LNCaP clone FGC (cell line): Measurements from ENCODE around the gene DEK.

Source experiments
- DNase-seq: peaks from one replicate; pipeline ENCODE4 v3.0.0-alpha.2; 2011; ENCODE audit warnings: low read depth
- H3K4me3 ChIP-seq: 2 replicates; pipeline ENCODE4 v1.5.1; 2011; ENCODE audit warnings: mild to moderate bottlenecking, low read depth, low read length, control low read depth
- TF ChIP-seq, protein P1 (sequence below): IDR thresholded peaks from 2 replicates; pipeline ENCODE4 v1.5.1; 2012; ENCODE audit warnings: mild to moderate bottlenecking; ENCODE audit not compliant: control insufficient read depth, insufficient read depth; ENCODE audit errors: extremely low read depth

DEK gene

DNA sequence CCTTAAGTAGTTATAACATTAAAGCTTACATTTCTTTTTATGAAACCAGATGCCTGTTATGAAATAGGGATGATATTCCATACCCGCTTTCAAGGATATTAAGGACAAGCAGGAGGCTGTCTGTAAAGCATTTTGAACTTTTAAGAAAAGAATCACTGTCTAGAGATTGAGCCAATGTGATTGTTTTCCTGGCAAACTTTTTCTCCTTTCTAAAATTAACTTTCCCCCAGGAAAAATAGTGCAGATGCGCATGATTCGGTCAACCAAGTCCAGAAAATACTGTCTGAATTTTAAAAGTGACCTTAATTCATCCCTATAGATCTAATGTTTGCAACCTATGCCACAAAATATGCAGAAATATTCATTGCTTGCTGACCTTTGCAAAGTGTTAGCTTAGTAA, 15.1 kb upstream of the DEK start:
- TF ChIP-seq, protein P1, sequence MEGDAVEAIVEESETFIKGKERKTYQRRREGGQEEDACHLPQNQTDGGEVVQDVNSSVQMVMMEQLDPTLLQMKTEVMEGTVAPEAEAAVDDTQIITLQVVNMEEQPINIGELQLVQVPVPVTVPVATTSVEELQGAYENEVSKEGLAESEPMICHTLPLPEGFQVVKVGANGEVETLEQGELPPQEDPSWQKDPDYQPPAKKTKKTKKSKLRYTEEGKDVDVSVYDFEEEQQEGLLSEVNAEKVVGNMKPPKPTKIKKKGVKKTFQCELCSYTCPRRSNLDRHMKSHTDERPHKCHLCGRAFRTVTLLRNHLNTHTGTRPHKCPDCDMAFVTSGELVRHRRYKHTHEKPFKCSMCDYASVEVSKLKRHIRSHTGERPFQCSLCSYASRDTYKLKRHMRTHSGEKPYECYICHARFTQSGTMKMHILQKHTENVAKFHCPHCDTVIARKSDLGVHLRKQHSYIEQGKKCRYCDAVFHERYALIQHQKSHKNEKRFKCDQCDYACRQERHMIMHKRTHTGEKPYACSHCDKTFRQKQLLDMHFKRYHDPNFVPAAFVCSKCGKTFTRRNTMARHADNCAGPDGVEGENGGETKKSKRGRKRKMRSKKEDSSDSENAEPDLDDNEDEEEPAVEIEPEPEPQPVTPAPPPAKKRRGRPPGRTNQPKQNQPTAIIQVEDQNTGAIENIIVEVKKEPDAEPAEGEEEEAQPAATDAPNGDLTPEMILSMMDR = no peak
- H3K4me3 ChIP-seq = no peak overlapping the region
- no peak for DNase-seq

DNA sequence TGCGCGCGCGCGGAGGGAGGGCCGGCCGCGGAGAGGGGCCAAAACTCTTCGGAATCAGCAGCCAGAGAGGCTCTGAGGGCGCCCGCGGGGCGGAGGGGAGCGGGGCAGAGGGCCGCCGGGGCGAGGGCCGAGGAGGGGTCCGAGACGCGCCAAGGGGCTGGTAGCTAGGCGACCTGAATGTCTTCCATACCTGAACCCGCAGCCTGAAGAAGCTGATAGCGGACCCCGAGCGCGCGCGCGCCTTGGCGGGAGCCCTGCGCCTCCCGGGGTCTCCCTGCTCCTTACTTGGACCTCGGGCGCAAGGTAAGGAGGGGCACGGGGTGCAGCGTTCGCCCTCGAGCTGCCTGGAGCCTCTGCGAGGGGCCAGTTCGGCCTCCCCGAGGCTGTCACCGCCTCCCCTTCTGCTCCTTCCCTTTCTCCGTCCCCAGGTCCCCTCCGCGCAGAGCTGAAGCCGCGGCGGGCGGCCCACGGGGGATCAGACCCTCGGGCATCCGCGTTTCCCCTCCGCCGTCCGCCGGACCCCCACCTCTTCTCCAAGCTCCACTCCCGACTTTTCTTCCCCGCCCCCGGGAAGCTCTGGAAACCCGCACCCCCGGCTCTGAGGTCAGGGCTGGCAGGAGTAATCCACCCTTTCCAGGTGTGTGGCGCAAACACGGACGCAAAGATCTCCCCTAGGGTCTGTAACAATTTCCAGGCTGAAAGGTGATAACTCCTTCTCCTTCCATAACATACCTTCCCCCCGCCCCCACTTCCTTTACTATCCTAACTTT, 13.1 kb upstream of the DEK start:
- no peak overlapping the region for H3K4me3 ChIP-seq
- TF ChIP-seq, protein P1 = no peak
- no peak for DNase-seq

DNA sequence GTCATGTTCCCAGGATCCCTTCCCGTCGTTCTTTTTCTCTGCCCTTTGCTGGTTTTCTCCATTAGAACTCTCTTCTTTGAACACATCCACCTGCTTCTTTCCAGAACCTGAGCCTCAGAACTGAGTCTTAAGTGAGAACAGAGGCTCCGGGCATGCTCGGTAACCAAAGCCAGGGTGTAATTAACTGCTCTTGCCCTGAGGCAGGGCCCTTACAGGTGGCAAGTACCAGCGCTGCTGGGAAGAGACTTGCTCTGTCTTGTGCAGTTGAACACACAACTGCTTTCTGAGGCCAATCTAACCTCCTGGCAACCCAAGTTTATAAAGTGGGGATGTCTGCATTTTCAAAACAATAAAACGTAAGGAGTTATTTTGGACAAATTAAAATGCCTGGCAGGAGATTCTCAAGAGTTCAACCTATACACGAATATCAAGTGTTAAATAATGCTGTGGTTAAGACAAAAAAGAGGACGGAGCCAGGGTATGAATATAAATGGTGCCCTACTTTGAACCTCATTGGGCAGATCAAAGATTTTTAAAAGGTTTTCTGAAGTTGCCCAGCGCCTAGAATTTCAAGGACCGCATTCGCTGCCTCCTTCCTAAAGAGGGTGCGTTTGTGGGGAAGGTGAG, 12.4 kb upstream of the DEK start:
- no peak overlapping the region for H3K4me3 ChIP-seq
- no peak for DNase-seq
- TF ChIP-seq, protein P1 = no peak

DNA sequence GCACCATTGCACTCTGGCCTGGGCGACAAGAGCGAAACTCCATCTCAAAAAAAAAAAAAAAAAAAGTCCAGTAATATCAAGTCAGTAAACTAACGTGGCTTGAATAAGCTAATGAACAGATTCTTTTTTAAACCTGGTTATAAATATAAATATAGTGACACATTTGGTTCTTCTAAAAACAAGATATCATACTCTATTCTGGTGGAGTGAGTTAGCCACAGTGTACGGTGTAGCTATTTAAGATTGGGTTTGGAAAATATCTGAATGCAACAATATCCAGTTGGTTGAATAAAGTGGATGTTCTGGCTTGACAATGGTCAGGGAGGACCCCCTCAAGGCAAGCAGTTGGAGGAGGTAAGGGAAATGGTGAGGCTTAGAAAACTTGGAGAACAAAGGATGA, 5.9 kb upstream of the DEK start:
- TF ChIP-seq, protein P1 = no peak
- DNase-seq = no peak
- H3K4me3 ChIP-seq = no peak overlapping the region

DNA sequence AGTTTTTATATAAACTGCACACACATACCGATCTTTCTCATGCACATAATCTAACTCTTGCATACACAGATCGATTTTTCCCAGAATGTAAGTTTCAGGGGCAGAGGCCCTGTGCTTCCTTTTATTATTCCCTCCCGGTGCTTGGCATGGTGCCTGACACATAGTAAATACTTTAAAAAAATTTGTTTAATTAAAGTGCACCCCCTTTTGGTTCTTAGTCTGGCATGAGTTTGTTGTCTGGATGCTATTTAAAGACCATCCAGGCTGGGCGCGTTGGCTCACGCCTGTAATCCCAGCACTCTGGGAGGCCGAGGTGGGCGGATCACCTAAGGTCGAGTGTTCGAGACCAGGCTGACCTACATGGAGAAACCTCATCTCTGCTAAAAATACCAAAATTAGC, 5.4 kb upstream of the DEK start:
- no peak overlapping the region for H3K4me3 ChIP-seq
- no peak for DNase-seq
- TF ChIP-seq, protein P1 = no peak

DNA sequence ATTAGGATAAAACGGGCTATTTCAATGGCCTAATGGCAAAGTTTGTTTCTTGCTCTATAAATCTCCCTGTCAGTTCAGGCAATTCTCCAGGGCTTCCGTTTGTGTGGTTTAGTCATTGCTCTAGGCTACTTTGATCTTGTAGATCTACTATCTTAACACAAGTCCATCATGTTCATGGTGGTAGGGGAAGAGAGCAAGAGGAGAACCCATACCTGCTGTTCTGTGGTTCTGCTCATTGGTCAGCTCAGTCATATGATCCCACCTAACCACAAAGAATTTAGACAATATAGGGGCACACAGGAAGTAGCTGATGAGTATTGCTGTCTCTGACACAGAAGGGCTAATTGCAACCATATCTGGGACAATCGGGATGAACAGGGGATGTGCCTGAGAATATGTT, 4.9 kb upstream of the DEK start:
- DNase-seq = no peak
- no peak overlapping the region for H3K4me3 ChIP-seq
- TF ChIP-seq, protein P1 = no peak
